GM19351 (cell line): ENCODE measurements around the gene CCDC88A.
"Not testable (repeated sequence)": the region's sequence is repeated elsewhere in the genome, so short reads cannot be mapped to it uniquely, and the experiment has no call there.

ENCODE experiments used
- ATAC-seq: cut with Tn5 transposase; IDR thresholded peaks from one replicate; pipeline ENCODE4 v1.9.1; 2021; ENCODE audit warnings: mild to moderate bottlenecking, moderate library complexity; ENCODE audit not compliant: unreplicated experiment

CCDC88A gene

DNA sequence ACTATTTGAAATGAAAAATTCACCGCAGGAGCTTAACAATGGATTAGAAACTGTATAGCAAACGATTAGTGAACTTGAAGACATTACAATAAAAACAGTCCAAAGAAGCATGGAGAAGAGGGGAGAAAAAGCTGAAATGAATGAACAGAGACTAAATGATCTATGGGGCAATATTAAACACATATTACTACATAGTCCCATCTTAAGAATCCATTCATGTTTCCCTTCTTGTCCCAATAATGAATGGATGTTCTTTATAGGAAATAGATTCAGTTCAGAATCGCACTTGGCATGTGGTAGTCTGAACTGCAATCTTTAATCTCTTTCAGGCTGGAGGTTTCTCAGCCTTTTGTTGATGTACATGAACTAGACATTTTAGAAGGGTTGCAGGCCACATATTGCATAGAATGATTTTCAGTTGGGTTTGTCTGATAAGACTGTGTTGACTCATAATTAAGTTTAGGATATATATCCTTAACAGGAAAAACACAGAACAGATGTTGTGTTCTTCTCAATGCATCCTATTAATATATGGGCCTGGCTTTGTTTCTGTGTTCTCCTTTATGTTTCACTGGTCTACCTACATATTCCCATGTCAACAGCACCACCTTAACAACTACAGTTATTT lies 27.9 kb downstream of the CCDC88A start:
- ATAC-seq: no peak

DNA sequence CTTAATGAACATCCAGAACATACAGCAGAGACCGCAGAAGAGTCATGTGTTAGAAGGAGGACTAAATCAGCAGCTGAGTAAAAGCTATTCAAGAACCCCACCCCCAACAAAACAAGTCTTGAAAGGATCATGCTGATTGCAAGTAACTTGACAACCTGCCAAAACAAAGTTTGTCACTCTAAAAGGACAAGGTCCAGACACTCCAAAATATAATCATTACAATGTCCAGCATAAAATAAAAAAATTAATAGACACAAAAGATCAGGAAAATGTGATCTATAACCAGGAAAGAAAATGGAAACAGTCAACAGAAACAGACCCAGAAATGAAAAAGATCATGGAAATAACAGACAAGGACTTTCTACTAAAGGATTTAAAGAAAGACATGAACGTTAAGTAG lies 28.5 kb downstream of the CCDC88A start:
- no peak for ATAC-seq

DNA sequence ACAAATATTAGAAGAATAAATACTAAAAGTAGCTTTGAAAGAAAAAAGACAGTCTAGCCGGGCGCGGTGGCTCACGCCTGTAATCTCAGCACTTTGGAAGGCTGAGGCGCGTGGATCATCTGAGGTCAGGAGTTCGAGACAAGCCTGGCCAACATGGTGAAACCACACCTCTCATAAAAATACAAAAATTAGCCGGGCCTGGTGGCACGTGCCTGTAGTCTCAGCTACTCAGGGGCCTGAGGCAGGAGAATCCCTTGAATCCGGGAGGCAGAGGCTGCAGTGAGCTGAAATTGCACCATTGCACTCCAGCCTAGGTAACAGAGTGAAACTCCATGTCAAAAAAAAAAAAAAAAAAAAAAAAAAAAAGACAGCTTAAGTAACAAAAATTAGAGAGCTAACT lies 34.1 kb downstream of the CCDC88A start:
- not testable (repeated sequence) for ATAC-seq

DNA sequence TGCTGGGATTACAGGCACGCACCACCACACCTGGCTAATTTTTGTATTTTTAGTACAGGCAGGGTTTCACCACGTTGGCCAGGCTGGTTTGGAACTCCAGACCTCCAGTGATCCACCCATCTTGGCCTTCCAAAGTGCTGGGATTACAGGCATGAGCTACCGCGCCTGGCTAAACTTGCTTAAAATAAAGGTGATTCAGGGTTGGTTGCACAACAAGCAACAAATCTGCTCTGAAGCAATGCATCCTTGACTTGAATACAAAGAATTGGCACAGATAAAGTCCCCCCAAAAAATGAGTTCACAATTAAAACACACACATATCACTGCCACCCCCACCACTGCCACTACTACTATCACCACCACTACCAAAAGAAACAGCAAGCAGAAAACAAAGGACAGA lies 34.9 kb downstream of the CCDC88A start:
- ATAC-seq: no peak

GRCh38 chr2:55371376-55371775 lies 48.3 kb downstream of the CCDC88A start:
- no peak for ATAC-seq

- ATAC-seq: no peak
These were observed 49.4 kb downstream of the CCDC88A start for GRCh38 chr2:55370208-55370607.

DNA sequence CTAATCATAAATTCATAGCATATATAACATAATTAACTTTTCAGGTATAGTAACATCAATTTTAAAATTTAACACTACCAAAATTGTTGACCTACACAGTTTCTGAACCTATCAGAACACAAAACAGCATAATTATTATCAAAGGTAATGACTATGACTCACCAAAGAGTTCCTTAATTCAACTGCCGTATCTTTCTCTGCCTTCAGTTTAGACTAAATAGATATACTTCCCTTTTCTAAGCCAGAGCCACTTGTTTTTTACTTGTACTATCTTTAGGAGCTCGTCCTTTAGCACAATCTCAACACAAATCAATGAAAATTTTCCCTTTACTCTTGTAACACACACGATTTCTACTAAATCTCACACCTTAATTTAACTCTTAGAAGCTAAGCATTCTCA lies 54.4 kb downstream of the CCDC88A start:
- no peak for ATAC-seq

DNA sequence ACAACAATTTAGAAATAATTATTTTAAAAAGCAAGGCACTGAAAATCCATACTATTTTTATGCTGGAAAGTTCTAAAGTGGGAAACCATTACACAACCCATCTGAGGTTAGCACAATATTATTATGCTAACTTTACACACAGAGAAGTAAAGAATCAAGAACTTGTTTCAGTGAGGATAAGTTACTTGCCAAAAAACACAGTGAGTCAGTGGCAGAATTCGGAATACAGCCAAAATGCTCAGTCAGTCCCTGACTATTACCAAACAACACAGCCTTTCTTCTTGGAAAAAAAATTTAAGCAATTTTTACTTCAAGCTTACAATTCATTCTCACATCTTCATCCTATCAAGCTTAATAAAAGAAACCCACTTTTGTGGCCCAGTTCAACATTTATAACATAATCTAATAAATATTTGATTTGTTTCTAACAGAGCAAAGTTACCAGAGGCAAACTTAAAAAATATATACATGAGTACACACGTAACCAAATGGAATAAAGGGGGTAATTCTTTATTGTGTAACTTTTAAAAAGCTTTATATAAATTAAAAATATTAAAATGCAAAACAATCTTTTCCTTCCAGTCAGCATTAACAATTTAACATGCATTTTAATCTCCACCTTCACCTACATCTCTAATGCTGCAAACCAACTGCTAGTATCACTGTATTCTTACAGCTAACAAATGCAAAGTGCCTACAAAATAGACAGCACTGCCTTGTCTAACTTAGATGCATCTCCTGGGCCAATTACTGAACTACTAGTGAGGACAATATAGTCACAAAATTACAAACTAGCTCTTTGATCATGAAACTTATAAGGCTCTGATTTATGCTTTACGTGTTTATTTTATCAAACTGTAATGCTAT lies 55.2 kb downstream of the CCDC88A start:
- no peak for ATAC-seq

DNA sequence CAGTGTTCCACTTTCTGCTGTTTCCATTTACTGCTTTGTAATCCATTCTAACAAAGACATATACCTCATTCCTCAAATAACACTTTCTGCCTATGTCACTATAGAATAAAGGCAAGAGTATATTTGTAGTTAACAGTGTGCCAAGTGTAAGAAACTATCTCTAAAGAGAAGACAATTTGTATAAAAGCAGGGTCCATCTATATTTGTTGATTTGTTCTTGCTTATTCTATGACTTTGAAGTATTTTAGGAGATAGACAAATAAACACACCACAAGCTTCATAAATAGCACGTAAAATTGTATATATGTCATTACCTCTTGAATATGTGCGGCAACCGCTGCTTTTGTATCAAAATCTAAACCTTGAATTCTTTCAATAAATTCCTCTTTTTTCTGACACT lies 56.0 kb downstream of the CCDC88A start:
- no peak for ATAC-seq

GRCh38 chr2:55361465-55362189 lies 58.0 kb downstream of the CCDC88A start:
- peak; percentile 64 for ATAC-seq

- ATAC-seq: no peak
These were observed 61.2 kb downstream of the CCDC88A start for GRCh38 chr2:55358451-55358850.

GRCh38 chr2:55357927-55358326 lies 61.7 kb downstream of the CCDC88A start:
- no peak for ATAC-seq

DNA sequence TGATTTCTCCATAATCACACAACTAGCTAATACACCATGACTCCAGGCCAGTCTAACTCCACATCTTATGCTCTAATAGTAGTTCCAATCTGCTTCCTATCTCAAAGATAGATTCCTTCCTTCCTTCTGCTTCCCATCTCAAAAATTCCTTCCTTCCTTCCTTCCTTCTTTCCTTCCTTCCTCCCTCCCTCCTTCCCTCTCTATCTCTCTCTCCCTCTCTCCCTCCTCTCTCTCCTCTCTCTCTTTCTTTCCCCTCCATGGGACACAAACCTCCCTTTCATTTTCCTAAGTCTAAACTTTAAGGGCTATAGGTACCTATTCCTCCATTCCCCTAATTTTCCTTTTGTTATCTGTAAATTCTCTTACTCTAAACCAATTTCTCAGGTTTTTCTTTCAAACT lies 62.5 kb downstream of the CCDC88A start:
- no peak for ATAC-seq

DNA sequence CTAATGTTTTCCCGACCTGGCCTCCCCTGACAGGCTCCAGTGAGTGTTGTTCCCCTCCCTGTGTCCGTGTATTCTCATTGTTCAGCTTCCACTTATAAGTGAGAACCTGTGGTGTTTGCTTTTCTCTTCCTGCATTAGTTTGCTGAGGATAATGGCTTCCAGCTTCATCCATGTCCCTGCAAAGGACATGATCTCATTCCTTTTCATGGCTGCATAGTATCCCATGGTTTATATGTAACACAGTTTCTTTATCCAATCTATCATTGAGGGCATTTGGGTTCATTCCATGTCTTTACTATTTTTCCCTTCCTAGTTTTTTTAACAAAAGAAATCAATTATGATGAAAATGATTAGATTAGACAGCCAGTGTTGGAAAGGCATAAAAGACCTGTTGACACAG lies 63.5 kb downstream of the CCDC88A start:
- not testable (repeated sequence) for ATAC-seq

DNA sequence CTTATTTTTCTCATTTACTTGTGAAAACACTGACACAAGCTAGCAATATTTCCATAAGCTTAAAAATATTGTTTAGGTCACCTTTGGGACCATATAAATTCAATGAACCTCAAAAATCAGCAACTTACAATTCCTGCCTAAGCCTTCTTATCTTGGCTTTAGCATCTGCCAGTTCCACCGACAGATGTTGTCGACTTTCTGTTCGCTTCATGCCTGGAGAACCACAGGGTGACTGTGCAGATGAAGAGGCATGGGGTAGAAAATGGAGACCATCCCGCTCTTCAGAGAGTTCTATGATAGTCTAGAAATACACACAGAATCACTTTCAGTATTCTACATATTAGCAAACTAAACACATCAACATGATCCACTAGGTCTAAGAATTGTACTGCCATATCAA lies 64.2 kb downstream of the CCDC88A start:
- no peak for ATAC-seq

DNA sequence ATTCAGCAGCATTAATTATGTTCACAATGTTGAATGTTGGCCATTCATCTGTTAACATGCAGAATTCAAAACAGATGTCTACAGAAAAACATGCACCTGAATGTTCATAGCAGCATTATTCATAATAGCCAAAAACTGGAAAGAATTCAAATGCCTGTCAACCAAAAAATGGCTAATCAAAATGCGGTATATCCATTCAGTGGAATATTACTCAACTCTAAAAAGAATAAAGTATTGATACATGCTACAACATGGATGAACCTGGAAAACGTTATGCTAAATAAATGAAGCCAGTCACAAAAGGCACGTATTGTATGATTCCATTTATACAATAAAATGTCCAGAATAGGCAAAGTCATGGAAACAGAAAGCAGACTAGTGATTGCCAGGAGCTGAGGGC lies 68.0 kb downstream of the CCDC88A start:
- ATAC-seq: no peak

DNA sequence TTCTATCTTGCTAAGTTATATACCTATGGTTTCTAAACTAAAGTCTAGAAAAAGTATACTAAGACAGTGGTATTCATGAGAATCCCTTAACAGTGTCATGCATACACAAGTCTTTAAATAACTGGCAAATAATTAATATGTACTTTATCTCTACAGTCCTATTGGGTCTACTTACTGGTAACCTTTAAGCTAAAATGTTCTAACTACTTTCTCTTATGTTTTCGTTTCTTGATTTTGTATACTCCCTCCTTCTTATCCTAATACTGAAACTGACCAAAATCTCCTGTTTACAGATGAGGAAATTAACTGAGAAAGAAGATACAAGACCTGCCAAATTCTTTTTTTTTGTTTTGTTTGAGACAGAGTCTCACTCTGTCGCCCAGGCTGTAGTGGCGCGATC lies 74.6 kb downstream of the CCDC88A start:
- no peak for ATAC-seq

DNA sequence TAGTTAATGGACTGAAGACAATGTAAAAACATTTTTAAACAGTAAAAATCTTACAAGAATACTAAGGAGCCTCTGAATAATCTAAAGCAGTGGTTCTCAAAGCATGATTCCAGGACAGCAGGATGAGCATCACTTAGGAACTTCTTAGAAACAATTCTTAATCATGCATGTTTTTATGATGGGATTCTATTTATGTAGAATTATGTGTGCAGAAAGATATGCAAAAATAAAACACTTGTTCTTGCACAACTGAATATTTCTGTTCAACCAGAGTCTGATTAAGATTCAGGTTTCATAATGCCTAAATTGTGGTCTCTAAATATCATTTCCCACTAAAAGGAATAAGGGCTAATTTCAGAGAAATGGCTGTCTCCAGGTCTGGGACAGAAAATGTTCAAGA lies 81.4 kb downstream of the CCDC88A start:
- no peak for ATAC-seq

GRCh38 chr2:55334728-55335127 lies 84.9 kb downstream of the CCDC88A start:
- no peak for ATAC-seq

DNA sequence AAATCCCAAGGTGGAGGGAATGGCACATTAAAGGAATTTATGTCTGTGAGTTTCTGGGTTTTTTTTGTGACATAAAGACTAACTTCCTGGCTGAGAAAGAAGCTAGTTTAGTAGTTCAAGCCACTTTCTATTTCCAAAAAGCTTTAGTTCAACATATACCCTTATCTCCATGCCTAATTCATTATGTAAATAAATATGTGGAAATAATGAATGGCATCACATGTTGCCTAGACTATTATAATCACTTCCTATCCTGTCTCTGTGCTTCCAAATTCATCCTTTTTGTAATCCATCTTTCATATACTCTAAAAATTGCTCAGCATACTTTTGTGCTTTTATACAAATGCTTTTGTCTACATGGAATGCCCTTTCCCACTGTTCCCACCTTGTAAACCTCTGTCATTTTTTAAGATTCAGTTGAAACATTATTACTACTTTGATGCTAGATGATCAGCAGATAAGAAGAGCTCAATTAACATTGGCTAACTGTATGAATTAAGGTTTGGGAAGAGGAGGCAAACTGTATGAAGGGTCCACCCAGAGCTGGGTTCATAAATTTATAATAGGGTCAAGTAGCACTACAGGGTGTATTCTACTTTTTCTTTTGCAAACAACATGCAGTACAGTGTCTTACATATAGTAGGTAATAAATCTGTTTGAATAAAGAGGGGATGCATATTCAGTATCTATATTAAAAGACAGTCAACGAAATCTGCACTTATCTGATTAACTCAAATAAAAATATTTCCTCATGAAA lies 88.9 kb downstream of the CCDC88A start:
- no peak for ATAC-seq
